K562 (cell line): ENCODE results near the gene INO80C. TPM values are rescaled to one million over a fixed set of nuclear protein-coding genes. Genes with fewer than 3 reads are reported as not detected.

Source experiments
- ATAC-seq: fragments of 200-7000 bp; cut with Tn5 transposase; 3 replicates; pipeline ENCODE4 v1.9.1; 2020; ENCODE audit warnings: moderate library complexity
- BruUV-seq: library from RNA; stranded (reverse); fragments of 400-500 nt; replicated peaks from 2 replicates; lab custom pipeline; 2021; lab: Mats Ljungman, UMichigan
- CTCF ChIA-PET: fragments of 300-600 bp; formaldehyde crosslinking; extraction: SDS; loops from one replicate; lab custom pipeline; 2021; ENCODE audit warnings: low intra/inter-chr PET ratio; lab: Yijun Ruan, JAX
- POLR2A ChIA-PET: fragments of 300-600, 350-650 bp; sonication (Branson Sonifier 250); formaldehyde crosslinking; extraction: SDS; loops from one replicate; lab custom pipeline; 2021; ENCODE audit warnings: antibody characterized with exemption, inconsistent platforms; lab: Yijun Ruan, JAX
- DNase-seq, 4 experiments: peaks; one replicate each; pipeline versions ENCODE4 v3.0.0 to v3.0.0-alpha.2; 2011 to 2018; ENCODE audit warnings: low spot score in 3 of 4, mixed read lengths in 3 of 4; ENCODE audit errors: extremely low read depth in 1 of 4
- FAIRE-seq: peaks from 2 replicates; lab custom pipeline; 2011; peaks lifted over from hg19 to GRCh38; lab: Jason Lieb, UNC
- H2AFZ ChIP-seq: 2 replicates; pipeline ENCODE4 v1.6.0; 2011; ENCODE audit warnings: low read depth, low read length, control low read depth, inconsistent platforms
- H3K27ac ChIP-seq: fragments of 200-600 bp; 3 replicates; pipeline ENCODE4 v1.8.0; 2011; ENCODE audit warnings: low read depth, mild to moderate bottlenecking, control low read depth, inconsistent platforms, low read length, moderate library complexity, mixed read lengths; ENCODE audit errors: extremely low read depth
- H3K27me3 ChIP-seq, 2 experiments: fragments of 300-600 bp in 1 of 2; 2 replicates in 1 of 2; 3 replicates in 1 of 2; pipeline versions ENCODE4 v1.6.0 to v1.8.0; 2011; ENCODE audit warnings: inconsistent platforms in 2 of 2, low read length in 2 of 2, mild to moderate bottlenecking in 1 of 2, mixed read lengths in 1 of 2, moderate library complexity in 1 of 2; ENCODE audit not compliant: control insufficient read depth in 2 of 2, insufficient read depth in 2 of 2
- H3K36me3 ChIP-seq: fragments of 300-600 bp; 3 replicates; pipeline ENCODE4 v1.8.0; 2011; ENCODE audit warnings: mild to moderate bottlenecking, low read length, inconsistent platforms; ENCODE audit not compliant: control insufficient read depth, insufficient read depth
- H3K4me1 ChIP-seq, 2 experiments: fragments of 200-600 bp in 1 of 2; replicated peaks in 1 of 2; 2 replicates in 1 of 2; 3 replicates in 1 of 2; pipeline versions ENCODE4 v1.5.1 to v1.8.0; 2011; ENCODE audit warnings: inconsistent platforms in 2 of 2, low read length in 2 of 2, mild to moderate bottlenecking in 1 of 2, mixed read lengths in 1 of 2, moderate library complexity in 1 of 2; ENCODE audit not compliant: control insufficient read depth in 2 of 2, insufficient read depth in 2 of 2
- H3K4me2 ChIP-seq: 2 replicates; pipeline ENCODE4 v1.6.1; 2011; ENCODE audit warnings: low read length, control low read depth, inconsistent platforms, mixed read lengths; ENCODE audit not compliant: insufficient read depth
- H3K4me3 ChIP-seq: fragments of 200-600 bp; sonication (generic), shearing (Covaris generic); 2 replicates; pipeline ENCODE4 v1.5.1; 2016; ENCODE audit warnings: control low read depth, inconsistent platforms
- H3K79me2 ChIP-seq: fragments of 200-600 bp; 3 replicates; pipeline ENCODE4 v1.8.0; 2011; ENCODE audit warnings: low read length, inconsistent platforms; ENCODE audit not compliant: control insufficient read depth, insufficient read depth
- H3K9ac ChIP-seq, 2 experiments: 2 replicates each; pipeline versions ENCODE4 v1.6.0 to v1.6.1; 2011; ENCODE audit warnings: low read depth in 2 of 2, low read length in 2 of 2, control low read depth in 1 of 2, inconsistent platforms in 1 of 2, mild to moderate bottlenecking in 1 of 2, mixed read lengths in 1 of 2; ENCODE audit not compliant: insufficient read depth in 1 of 2
- H3K9me1 ChIP-seq: one replicate; pipeline ENCODE4 v1.6.0; 2011; ENCODE audit warnings: inconsistent platforms, mild to moderate bottlenecking, low read length, moderate library complexity; ENCODE audit not compliant: control insufficient read depth, insufficient read depth
- H3K9me3 ChIP-seq: replicated peaks from 2 replicates; pipeline ENCODE4 v1.5.1; 2011; ENCODE audit warnings: low read depth, low read length, inconsistent platforms; ENCODE audit not compliant: control insufficient read depth, insufficient read depth
- H4K20me1 ChIP-seq: replicated peaks from 2 replicates; pipeline ENCODE4 v1.6.1; 2011; ENCODE audit warnings: low read length, inconsistent platforms, mixed read lengths; ENCODE audit not compliant: control insufficient read depth, insufficient read depth
- CC2D1A ChIP-seq: fragments of 450-650 bp; IDR thresholded peaks from 2 replicates; pipeline ENCODE4 v1.6.1; 2017; ENCODE audit warnings: mild to moderate bottlenecking
- MTA1 ChIP-seq: fragments of 450-650 bp; IDR thresholded peaks from 2 replicates; pipeline ENCODE4 v1.6.1; 2017; ENCODE audit warnings: borderline replicate concordance
- NFE2L1 ChIP-seq: fragments of 450-650 bp; IDR thresholded peaks from 2 replicates; pipeline ENCODE4 v1.6.1; 2016; ENCODE audit warnings: missing genetic modification characterization, low read depth, mild to moderate bottlenecking, missing compliant biosample characterization, moderate library complexity, borderline replicate concordance
- VEZF1 ChIP-seq: fragments of 200-800 bp; sonication (Bioruptor generic); IDR thresholded peaks from 2 replicates; pipeline ENCODE4 v1.6.1; 2017; ENCODE audit warnings: missing genetic modification characterization, missing compliant biosample characterization
- ZNF740 ChIP-seq, 3 experiments: fragments of 200-800 bp in 1 of 3; sonication (Bioruptor generic) in 1 of 3; sonication (generic) in 1 of 3; formaldehyde crosslinking in 1 of 3; IDR thresholded peaks; 2 replicates each; pipeline versions ENCODE4 v1.6.1 to v1.8.0; 2016 to 2022; ENCODE audit warnings: mild to moderate bottlenecking in 2 of 3, missing compliant biosample characterization in 2 of 3, missing genetic modification characterization in 2 of 3, missing genetic modification reagents in 1 of 3
- WGBS: fragments of 100-300 bp; shearing (Covaris generic); methylation state at CpG from one replicate; pipeline ENCODE4 v1.1.6; 2016; ENCODE audit warnings: low coverage, mixed read lengths; ENCODE audit not compliant: insufficient coverage; ENCODE audit errors: missing lambda C conversion rate; 5-methylcytosine and 5-hydroxymethylcytosine counted together
- in situ Hi-C: fragments of 300-500 bp; cut with MboI; formaldehyde crosslinking; loops from 4 replicates; pipeline ENCODE4 v1.15.0; 2018; ENCODE audit warnings: inconsistent platforms, mixed read lengths
- intact Hi-C: fragments of 100-400 bp; cut with micrococcal nuclease; formaldehyde crosslinking; loops from 2 replicates; pipeline ENCODE4 v1.14.2; 2022
- polyA plus RNA-seq, 8 experiments: library from polyadenylated mRNA; depleted of rRNA in 4 of 8; stranded (reverse) in 5 of 8; unstranded in 3 of 8; fragments of >200 nt; fragmentation: Nextera tagmentation in 2 of 8; fragmentation: Illumina TruSeq in 1 of 8; extraction: Ambion mirVana in 2 of 8; extraction: Trizol in 1 of 8; gene quantifications; 2 replicates each; pipeline versions ENCODE4 v1.2.1 to v1.2.3, GENCODE V29; 2011 to 2014; ENCODE audit warnings: inconsistent platforms in 1 of 8, missing spikeins in 1 of 8
- total RNA-seq, 7 experiments: library from RNA; depleted of rRNA in 6 of 7; stranded (reverse); fragments of >200 nt in 6 of 7; fragmentation: Illumina TruSeq in 2 of 7; extraction: Trizol in 2 of 7; gene quantifications; 2 replicates each; pipeline versions ENCODE4 v1.2.1 to v1.2.3, GENCODE V29; 2011 to 2021; ENCODE audit warnings: low replicate concordance in 1 of 7
- TF ChIP-seq, protein P1 (sequence below): sonication (generic); formaldehyde crosslinking; IDR thresholded peaks from 2 replicates; pipeline ENCODE4 v1.9.0; 2022; ENCODE audit warnings: mild to moderate bottlenecking, missing genetic modification reagents

INO80C gene
- total and polyA plus RNA-seq, 9 of the 15 experiments (the other 6 are each of a cell fraction or from before 2014, with no cell fraction given), result 14.3 to 53.3 (median 46.6) TPM

DNA sequence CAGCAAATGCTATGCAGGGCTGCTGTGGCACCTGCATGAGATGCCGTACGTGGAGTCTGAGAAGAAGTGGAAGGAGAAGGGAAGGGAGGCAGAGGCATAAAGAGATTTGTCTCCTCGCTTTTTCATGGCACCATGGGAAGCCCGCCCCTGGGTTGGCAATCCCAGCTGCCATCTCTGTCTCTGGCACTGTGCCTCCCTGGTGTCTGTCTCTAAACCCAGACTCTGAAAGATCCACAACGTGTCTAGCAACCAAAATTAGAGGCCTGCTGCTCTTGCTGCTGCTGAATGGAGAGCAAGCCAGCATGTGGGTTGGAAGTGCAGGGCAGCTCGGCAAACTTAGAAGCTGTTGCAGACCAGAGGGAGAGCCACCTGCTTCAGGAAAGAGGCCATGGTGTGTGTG, 53.1 kb downstream of the INO80C start:
- FAIRE-seq (no peak), DNase-seq (no peak), ATAC-seq (no peak)
- no peak overlapping the region for H3K27ac ChIP-seq
- peaks cover 2 to 9% of the 10 kb centered on the region in 2 experiments; a peak in 4 of 5 replicates for H3K27me3 ChIP-seq
- intact Hi-C loops (no loop called here), in situ Hi-C loops (no loop called here)
- 34% methylated on average over 6 of the region's 6 CpGs for WGBS
- H3K79me2 ChIP-seq, result no peaks in the 10 kb centered on the region
- no peaks in the 10 kb centered on the region for H3K9me1 ChIP-seq
- no peak overlapping the region for H2AFZ ChIP-seq
- H3K4me3 ChIP-seq, result no peak overlapping the region
- H4K20me1 ChIP-seq, result no peaks in the 10 kb centered on the region
- H3K4me1 ChIP-seq, result peaks cover 5 to 14% of the 10 kb centered on the region in 2 experiments; a peak in 3 of 5 replicates
- no peak overlapping the region for H3K4me2 ChIP-seq
- no TSS peak for BruUV-seq
- TF ChIP-seq, protein P1, sequence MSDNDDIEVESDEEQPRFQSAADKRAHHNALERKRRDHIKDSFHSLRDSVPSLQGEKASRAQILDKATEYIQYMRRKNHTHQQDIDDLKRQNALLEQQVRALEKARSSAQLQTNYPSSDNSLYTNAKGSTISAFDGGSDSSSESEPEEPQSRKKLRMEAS (CRISPR knock-in tag), result no peak
- no peak for TF ChIP-seq NFE2L1 (tag)
- TF ChIP-seq CC2D1A, result no peak
- H3K9me3 ChIP-seq, result no peaks in the 10 kb centered on the region
- CTCF ChIA-PET, result no interaction called here
- POLR2A ChIA-PET, result interaction anchor here (1.2 kb wide), 1 partner anchor 20 kb away, joined by 3 read pairs; no protein-coding TSS in a partner anchor
- H3K9ac ChIP-seq, result no peak overlapping the region
- H3K36me3 ChIP-seq, result no peaks in the 10 kb centered on the region

DNA sequence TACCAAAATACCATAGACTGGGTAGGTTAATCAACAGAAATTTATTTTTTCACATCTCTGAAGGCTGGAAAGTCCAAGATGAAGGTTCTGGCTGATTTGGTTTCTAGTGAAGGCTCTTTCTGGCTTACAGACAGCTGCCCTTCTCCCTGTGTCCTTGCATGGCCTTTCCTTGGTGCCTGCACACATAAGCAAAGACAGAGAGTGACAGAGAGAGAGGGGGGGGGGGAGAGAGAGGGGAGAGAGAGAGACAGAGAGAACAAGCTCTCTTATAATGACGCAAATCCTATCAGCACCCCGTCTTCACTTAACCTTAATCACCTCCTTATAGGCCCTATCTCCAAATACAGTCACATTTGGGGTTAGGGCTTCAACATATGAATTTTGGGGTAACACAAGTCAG, 53.9 kb downstream of the INO80C start:
- H3K79me2 ChIP-seq, result no peaks in the 10 kb centered on the region
- H2AFZ ChIP-seq, result no peak overlapping the region
- H3K4me3 ChIP-seq, result no peak overlapping the region
- no peak for TF ChIP-seq MTA1
- TF ChIP-seq VEZF1 (CRISPR knock-in tag), result 0 out of 2 replicates have a peak, but pooled peaks have one; percentile 20
- peak; percentile 68; the same call in 1 of the 2 replicates for TF ChIP-seq ZNF740 (CRISPR knock-in tag; IDR thresholded peaks at IDR 0.05)
- TF ChIP-seq ZNF740 (tag; IDR thresholded peaks at IDR 0.05), result 0 out of 4 replicates have a peak, but pooled peaks of 1 of the 2 experiments have one; percentile 45
- H3K9me1 ChIP-seq, result no peaks in the 10 kb centered on the region
- no TSS peak for BruUV-seq
- peaks cover 2 to 9% of the 10 kb centered on the region in 2 experiments; a peak in 4 of 5 replicates for H3K27me3 ChIP-seq
- H3K4me2 ChIP-seq, result no peak overlapping the region
- in situ Hi-C loops (no loop called here), intact Hi-C loops (no loop called here)
- H3K27ac ChIP-seq, result no peak overlapping the region
- ATAC-seq (no peak), FAIRE-seq (no peak), DNase-seq (no peak)
- H4K20me1 ChIP-seq, result no peaks in the 10 kb centered on the region
- no peaks in the 10 kb centered on the region for H3K9me3 ChIP-seq
- ChIA-PET CTCF (no interaction called here), POLR2A (interaction anchor here (1.0 kb wide), 1 partner anchor 203 kb away, joined by 3 read pairs; the partner anchor contains the start of gene ZNF397)
- 6% methylated on average over 2 of the region's 2 CpGs for WGBS
- no peak overlapping the region for H3K9ac ChIP-seq
- H3K36me3 ChIP-seq, result no peaks in the 10 kb centered on the region
- peaks cover 5 to 14% of the 10 kb centered on the region in 2 experiments; a peak in 3 of 5 replicates for H3K4me1 ChIP-seq
